ENCODE measurements around the gene AGRN.

AGRN gene

GRCh38 chr1:1081311-1082238, 61.7 kb downstream of the AGRN start:
- no peak for DNase-seq (ENCODE audit: low spot score)

- DNase-seq (ENCODE audit: low spot score): no peak
Observed at GRCh38 chr1:1082239-1082775, 62.4 kb downstream of the AGRN start.

- no peak for DNase-seq (ENCODE audit: low spot score)
Observed at GRCh38 chr1:1082776-1083415, 63.0 kb downstream of the AGRN start.

- no peak for DNase-seq (ENCODE audit: low spot score)
Observed at GRCh38 chr1:1083416-1084371, 63.8 kb downstream of the AGRN start.

- DNase-seq (ENCODE audit: low spot score): no peak
Observed at GRCh38 chr1:1084372-1085170, 64.7 kb downstream of the AGRN start.

- DNase-seq (ENCODE audit: low spot score): no peak
Observed at GRCh38 chr1:1085171-1085841, 65.4 kb downstream of the AGRN start.

GRCh38 chr1:1085911-1086841, 66.3 kb downstream of the AGRN start:
- no peak for DNase-seq (ENCODE audit: low spot score)

GRCh38 chr1:1086911-1087341, 67.0 kb downstream of the AGRN start:
- DNase-seq (ENCODE audit: low spot score): no peak

- no peak for DNase-seq (ENCODE audit: low spot score)
Observed at GRCh38 chr1:1087351-1088028, 67.6 kb downstream of the AGRN start.

- DNase-seq (ENCODE audit: low spot score): no peak
Observed at GRCh38 chr1:1088029-1088800, 68.3 kb downstream of the AGRN start.

GRCh38 chr1:1088801-1089680, 69.1 kb downstream of the AGRN start:
- no peak for DNase-seq (ENCODE audit: low spot score)

GRCh38 chr1:1089731-1090423, 70.0 kb downstream of the AGRN start:
- DNase-seq (ENCODE audit: low spot score): no peak

GRCh38 chr1:1090424-1091343, 70.8 kb downstream of the AGRN start:
- no peak for DNase-seq (ENCODE audit: low spot score)

- DNase-seq (ENCODE audit: low spot score): no peak
Observed at GRCh38 chr1:1091344-1092148, 71.6 kb downstream of the AGRN start.
